Measurements from ENCODE around the gene GRID1. TPM values are rescaled to one million over a fixed set of nuclear protein-coding genes. Genes with fewer than 3 reads are reported as not detected.

The GRID1 gene
- polyA plus RNA-seq, 1 donor (not counting 4 experiments of a cell fraction or from before 2014, with no cell fraction given) = 0.01 TPM

- Histone ChIP-seq H3K9ac (ENCODE audit: control insufficient read depth, extremely low read depth, insufficient read depth, low read length) (no peak overlapping the region), H3K4me2 (ENCODE audit: control insufficient read depth, extremely low read depth, insufficient read depth, low read depth, low read length) (no peak overlapping the region), H3K27ac (ENCODE audit: control insufficient read depth, insufficient read depth, low read length) (no peak overlapping the region), H3K27me3 (ENCODE audit: control insufficient read depth, extremely low read depth, insufficient read depth, low read length) (no peaks in the 10 kb centered on the region), H3K79me2 (ENCODE audit: control insufficient read depth, insufficient read depth, low read length) (no peaks in the 10 kb centered on the region), H2AFZ (ENCODE audit: control insufficient read depth, low read length) (no peak overlapping the region), H3K9me3 (ENCODE audit: control insufficient read depth, low read depth, low read length) (no peaks in the 10 kb centered on the region), H3K36me3 (ENCODE audit: control insufficient read depth in 2 of 2, extremely low read depth in 1 of 2, insufficient read depth in 2 of 2, low read length in 2 of 2) (no peaks in the 10 kb centered on the region), H4K20me1 (ENCODE audit: control insufficient read depth, extremely low read depth, insufficient read depth, low read length) (no peaks in the 10 kb centered on the region), H3K4me1 (ENCODE audit: control insufficient read depth, extremely low read depth, insufficient read depth, low read length) (no peaks in the 10 kb centered on the region), H3K9me1 (ENCODE audit: control insufficient read depth, extremely low read depth, insufficient read depth, low read length) (no peaks in the 10 kb centered on the region), H3K4me3 (ENCODE audit: control insufficient read depth in 2 of 3, extremely low read depth in 1 of 3, insufficient read depth in 2 of 3, low read depth in 1 of 3, low read length in 3 of 3) (no peak overlapping the region)
- no peak for DNase-seq (ENCODE audit: low read depth, low spot score)
- no peak for FAIRE-seq
- dilution Hi-C loops (cut with MboI; ENCODE audit: extremely low pct_ligation_motif_present, low sequenced_read_pairs) = no loop called here
- no peak for TF ChIP-seq CTCF (optimal IDR thresholded peaks at IDR 0.05 in 1 of 3, IDR thresholded peaks at IDR 0.05 in 1 of 3, conservative IDR thresholded peaks at IDR 0.05 in 1 of 3; ENCODE audit: extremely low read depth in 1 of 3, insufficient read depth in 2 of 3, low read length in 3 of 3)
- no peak for TF ChIP-seq EZH2 (IDR thresholded peaks at IDR 0.05; ENCODE audit: low read length)
Measured at GRCh38 chr10:86105181-86105580, 261.4 kb downstream of the GRID1 start.

- FAIRE-seq = no peak
Measured at GRCh38 chr10:86104611-86105145, 261.9 kb downstream of the GRID1 start.

More at GRCh38 chr10:86104611-86105145, 261.9 kb downstream of the GRID1 start:
- TF ChIP-seq CTCF (optimal IDR thresholded peaks at IDR 0.05 in 1 of 3, IDR thresholded peaks at IDR 0.05 in 1 of 3, conservative IDR thresholded peaks at IDR 0.05 in 1 of 3; ENCODE audit: extremely low read depth in 1 of 3, insufficient read depth in 2 of 3, low read length in 3 of 3) (no peak), EZH2 (IDR thresholded peaks at IDR 0.05; ENCODE audit: low read length) (no peak)
- Histone ChIP-seq H3K4me2 (ENCODE audit: control insufficient read depth, extremely low read depth, insufficient read depth, low read depth, low read length) (no peak overlapping the region), H3K4me1 (ENCODE audit: control insufficient read depth, extremely low read depth, insufficient read depth, low read length) (no peaks in the 10 kb centered on the region), H3K36me3 (ENCODE audit: control insufficient read depth in 2 of 2, extremely low read depth in 1 of 2, insufficient read depth in 2 of 2, low read length in 2 of 2) (no peaks in the 10 kb centered on the region), H3K9me3 (ENCODE audit: control insufficient read depth, low read depth, low read length) (no peaks in the 10 kb centered on the region), H3K79me2 (ENCODE audit: control insufficient read depth, insufficient read depth, low read length) (no peaks in the 10 kb centered on the region), H3K9me1 (ENCODE audit: control insufficient read depth, extremely low read depth, insufficient read depth, low read length) (no peaks in the 10 kb centered on the region), H3K9ac (ENCODE audit: control insufficient read depth, extremely low read depth, insufficient read depth, low read length) (no peak overlapping the region), H4K20me1 (ENCODE audit: control insufficient read depth, extremely low read depth, insufficient read depth, low read length) (no peaks in the 10 kb centered on the region), H3K27me3 (ENCODE audit: control insufficient read depth, extremely low read depth, insufficient read depth, low read length) (no peaks in the 10 kb centered on the region), H3K27ac (ENCODE audit: control insufficient read depth, insufficient read depth, low read length) (no peak overlapping the region), H3K4me3 (ENCODE audit: control insufficient read depth in 2 of 3, extremely low read depth in 1 of 3, insufficient read depth in 2 of 3, low read depth in 1 of 3, low read length in 3 of 3) (no peak overlapping the region), H2AFZ (ENCODE audit: control insufficient read depth, low read length) (no peak overlapping the region)
- dilution Hi-C loops (cut with MboI; ENCODE audit: extremely low pct_ligation_motif_present, low sequenced_read_pairs) = no loop called here
- no peak for DNase-seq (ENCODE audit: low read depth, low spot score)
